Ishikawa (cell line): Measurements from ENCODE around the gene KCNQ1.

ENCODE experiments used
- CREB1 ChIP-seq: IDR thresholded peaks from 2 replicates; pipeline ENCODE4 v1.6.1; 2012; ENCODE audit warnings: low read depth
- EGR1 ChIP-seq: IDR thresholded peaks from 2 replicates; pipeline ENCODE4 v1.6.1; 2012
- EP300 ChIP-seq: IDR thresholded peaks from 2 replicates; pipeline ENCODE4 v1.6.1; 2012; ENCODE audit warnings: borderline replicate concordance
- FOXM1 ChIP-seq: IDR thresholded peaks from 2 replicates; pipeline ENCODE4 v1.6.1; 2012; ENCODE audit warnings: low read depth, borderline replicate concordance
- RAD21 ChIP-seq: IDR thresholded peaks from 2 replicates; pipeline ENCODE4 v1.6.1; 2012; ENCODE audit warnings: low read depth
- TAF1 ChIP-seq: IDR thresholded peaks from 2 replicates; pipeline ENCODE4 v1.6.1; 2012; ENCODE audit warnings: low read depth, mild to moderate bottlenecking
- TCF12 ChIP-seq: IDR thresholded peaks from 2 replicates; pipeline ENCODE4 v1.6.1; 2012; ENCODE audit warnings: low read depth
- TF ChIP-seq, protein P1 (sequence below): IDR thresholded peaks from 2 replicates; pipeline ENCODE4 v1.6.1; 2012
- TF ChIP-seq, protein P2 (sequence below): IDR thresholded peaks from 2 replicates; pipeline ENCODE4 v1.6.1; 2012; ENCODE audit warnings: low read depth, mild to moderate bottlenecking

DNA sequence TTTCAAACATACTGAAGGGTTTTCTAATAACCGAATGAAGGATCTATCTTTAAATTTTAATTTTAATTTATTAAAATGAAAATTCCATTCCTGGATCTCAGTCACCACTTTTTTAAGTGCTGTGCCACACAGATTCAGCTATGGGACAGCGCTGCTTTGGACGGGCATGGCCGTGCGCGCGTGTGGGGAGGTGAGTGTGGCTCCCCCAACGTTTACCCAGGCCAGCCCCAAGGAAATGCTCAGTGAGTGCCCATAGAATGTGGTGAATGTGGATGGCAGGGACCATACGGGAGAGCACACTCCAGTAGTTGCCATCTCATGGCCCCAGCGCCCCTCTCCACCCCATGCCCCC is 343.0 kb downstream of the KCNQ1 start:
- TF ChIP-seq CREB1 (no peak), FOXM1 (no peak), EGR1 (no peak), RAD21 (no peak), TAF1 (no peak), EP300 (no peak), TCF12 (no peak)
- TF ChIP-seq, protein P1, sequence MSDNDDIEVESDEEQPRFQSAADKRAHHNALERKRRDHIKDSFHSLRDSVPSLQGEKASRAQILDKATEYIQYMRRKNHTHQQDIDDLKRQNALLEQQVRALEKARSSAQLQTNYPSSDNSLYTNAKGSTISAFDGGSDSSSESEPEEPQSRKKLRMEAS = no peak
- TF ChIP-seq, protein P2, sequence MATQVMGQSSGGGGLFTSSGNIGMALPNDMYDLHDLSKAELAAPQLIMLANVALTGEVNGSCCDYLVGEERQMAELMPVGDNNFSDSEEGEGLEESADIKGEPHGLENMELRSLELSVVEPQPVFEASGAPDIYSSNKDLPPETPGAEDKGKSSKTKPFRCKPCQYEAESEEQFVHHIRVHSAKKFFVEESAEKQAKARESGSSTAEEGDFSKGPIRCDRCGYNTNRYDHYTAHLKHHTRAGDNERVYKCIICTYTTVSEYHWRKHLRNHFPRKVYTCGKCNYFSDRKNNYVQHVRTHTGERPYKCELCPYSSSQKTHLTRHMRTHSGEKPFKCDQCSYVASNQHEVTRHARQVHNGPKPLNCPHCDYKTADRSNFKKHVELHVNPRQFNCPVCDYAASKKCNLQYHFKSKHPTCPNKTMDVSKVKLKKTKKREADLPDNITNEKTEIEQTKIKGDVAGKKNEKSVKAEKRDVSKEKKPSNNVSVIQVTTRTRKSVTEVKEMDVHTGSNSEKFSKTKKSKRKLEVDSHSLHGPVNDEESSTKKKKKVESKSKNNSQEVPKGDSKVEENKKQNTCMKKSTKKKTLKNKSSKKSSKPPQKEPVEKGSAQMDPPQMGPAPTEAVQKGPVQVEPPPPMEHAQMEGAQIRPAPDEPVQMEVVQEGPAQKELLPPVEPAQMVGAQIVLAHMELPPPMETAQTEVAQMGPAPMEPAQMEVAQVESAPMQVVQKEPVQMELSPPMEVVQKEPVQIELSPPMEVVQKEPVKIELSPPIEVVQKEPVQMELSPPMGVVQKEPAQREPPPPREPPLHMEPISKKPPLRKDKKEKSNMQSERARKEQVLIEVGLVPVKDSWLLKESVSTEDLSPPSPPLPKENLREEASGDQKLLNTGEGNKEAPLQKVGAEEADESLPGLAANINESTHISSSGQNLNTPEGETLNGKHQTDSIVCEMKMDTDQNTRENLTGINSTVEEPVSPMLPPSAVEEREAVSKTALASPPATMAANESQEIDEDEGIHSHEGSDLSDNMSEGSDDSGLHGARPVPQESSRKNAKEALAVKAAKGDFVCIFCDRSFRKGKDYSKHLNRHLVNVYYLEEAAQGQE = no peak
